GM12874 (cell line): ENCODE measurements around the gene ST6GALNAC4.

Experiments used
- CTCF ChIP-seq: IDR thresholded peaks from 2 replicates; pipeline ENCODE4 v1.5.1; 2011; ENCODE audit warnings: low read depth, mild to moderate bottlenecking, control low read depth, low read length, moderate library complexity; ENCODE audit not compliant: insufficient read depth

The ST6GALNAC4 gene

GRCh38 chr9:127895811-127896210 lies 21.0 kb downstream of the ST6GALNAC4 start:
- no peak for TF ChIP-seq CTCF

GRCh38 chr9:127893392-127893791 lies 23.4 kb downstream of the ST6GALNAC4 start:
- no peak for TF ChIP-seq CTCF

GRCh38 chr9:127892831-127893230 lies 24.0 kb downstream of the ST6GALNAC4 start:
- TF ChIP-seq CTCF: no peak

- TF ChIP-seq CTCF: no peak
These were observed 26.8 kb downstream of the ST6GALNAC4 start for GRCh38 chr9:127890053-127890452.

GRCh38 chr9:127887792-127888191 lies 29.0 kb downstream of the ST6GALNAC4 start:
- peak; percentile 31; the same call in 1 of the 2 replicates for TF ChIP-seq CTCF

- TF ChIP-seq CTCF: no peak
These were observed 30.4 kb downstream of the ST6GALNAC4 start for GRCh38 chr9:127886401-127886972.

GRCh38 chr9:127885508-127886281 lies 31.1 kb downstream of the ST6GALNAC4 start:
- TF ChIP-seq CTCF: no peak
